Suprapubic skin (tissue), 4 donors: ENCODE measurements around the gene PIK3CD. TPM values are rescaled to one million over a fixed set of nuclear protein-coding genes. Genes with fewer than 3 reads are reported as not detected.

Experiments used
- DNase-seq, 2 donors: peaks; one replicate each; pipeline ENCODE4 v3.0.0-alpha.2; 2019; ENCODE audit warnings: low spot score in 2 of 2
- H3K27ac ChIP-seq: fragments of 200-600 bp; sonication (generic); one replicate; pipeline ENCODE4 v1.5.1; 2019
- H3K27me3 ChIP-seq: fragments of 200-600 bp; sonication (generic); one replicate; pipeline ENCODE4 v1.5.1; 2019
- H3K36me3 ChIP-seq: fragments of 200-600 bp; sonication (generic); one replicate; pipeline ENCODE4 v1.5.1; 2019
- H3K4me1 ChIP-seq: fragments of 200-600 bp; sonication (generic); one replicate; pipeline ENCODE4 v1.5.1; 2019
- H3K4me3 ChIP-seq: fragments of 200-600 bp; sonication (generic); one replicate; pipeline ENCODE4 v1.5.1; 2019; ENCODE audit warnings: mild to moderate bottlenecking
- H3K9me3 ChIP-seq: fragments of 200-600 bp; sonication (generic); one replicate; pipeline ENCODE4 v1.5.1; 2019
- CTCF ChIP-seq, 2 donors: fragments of 200-600 bp in 1 of 2; fragments of 450-650 bp in 1 of 2; sonication (generic) in 1 of 2; IDR thresholded peaks; one replicate each; pipeline ENCODE4 v1.5.1; 2016 to 2019; ENCODE audit warnings: antibody characterized with exemption in 2 of 2, mild to moderate bottlenecking in 1 of 2, moderate library complexity in 1 of 2
- EP300 ChIP-seq: sonication (generic); formaldehyde crosslinking; IDR thresholded peaks from one replicate; pipeline ENCODE4 v1.6.1; 2017; ENCODE audit warnings: antibody characterized with exemption
- POLR2A ChIP-seq, 2 donors: fragments of 450-650 bp; IDR thresholded peaks; one replicate each; pipeline ENCODE4 v1.6.1; 2017; ENCODE audit warnings: antibody characterized with exemption in 2 of 2, mild to moderate bottlenecking in 2 of 2, moderate library complexity in 2 of 2
- POLR2AphosphoS5 ChIP-seq, 3 donors: sonication (generic); formaldehyde crosslinking; IDR thresholded peaks; one replicate each; pipeline ENCODE4 v1.6.1; 2017; ENCODE audit warnings: antibody characterized with exemption in 3 of 3
- WGBS: methylation state at CpG from one replicate; pipeline ENCODE4 v1.1.5; 2018; 5-methylcytosine and 5-hydroxymethylcytosine counted together
- total RNA-seq, 4 donors: library from RNA; depleted of rRNA; stranded (reverse); fragments of >200 nt; gene quantifications; one replicate each; pipeline ENCODE4 v1.1.0, GENCODE V29; 2016

PIK3CD gene
- total RNA-seq, 4 donors from 2014 or later: 4.0 to 8.6 (median 6.4) TPM

GRCh38 chr1:9751971-9752370, 100.4 kb downstream of the PIK3CD start:
- Histone ChIP-seq H3K9me3 (no peaks in the 10 kb centered on the region), H3K4me1 (peaks cover 4% of the 10 kb centered on the region), H3K4me3 (no peak overlapping the region), H3K27ac (no peak overlapping the region), H3K36me3 (peaks cover 63% of the 10 kb centered on the region), H3K27me3 (no peaks in the 10 kb centered on the region)
- DNase-seq: no peak
- 56% methylated on average over 3 of the region's 3 CpGs for WGBS
- TF ChIP-seq POLR2A (IDR thresholded peaks at IDR 0.05) (no peak), EP300 (no peak), CTCF (IDR thresholded peaks at IDR 0.05) (no peak), POLR2AphosphoS5 (IDR thresholded peaks at IDR 0.05) (no peak)

GRCh38 chr1:9753121-9753531, 101.6 kb downstream of the PIK3CD start:
- DNase-seq: no peak
- H3K36me3 ChIP-seq: peaks cover 57% of the 10 kb centered on the region
- 73% methylated on average over 10 of the region's 12 CpGs for WGBS
- H3K27ac ChIP-seq: no peak overlapping the region
- no peak overlapping the region for H3K4me3 ChIP-seq
- TF ChIP-seq EP300 (no peak), CTCF (IDR thresholded peaks at IDR 0.05) (no peak), POLR2A (IDR thresholded peaks at IDR 0.05) (no peak), POLR2AphosphoS5 (IDR thresholded peaks at IDR 0.05) (no peak)
- no peaks in the 10 kb centered on the region for H3K27me3 ChIP-seq
- peaks cover 4% of the 10 kb centered on the region for H3K4me1 ChIP-seq
- no peaks in the 10 kb centered on the region for H3K9me3 ChIP-seq

GRCh38 chr1:9755441-9755995, 104.0 kb downstream of the PIK3CD start:
- DNase-seq: no peak
- no peak overlapping the region for H3K4me3 ChIP-seq
- 40% methylated on average over 10 of the region's 10 CpGs for WGBS
- H3K27me3 ChIP-seq: no peaks in the 10 kb centered on the region
- TF ChIP-seq EP300 (no peak), POLR2AphosphoS5 (IDR thresholded peaks at IDR 0.05) (no peak), POLR2A (IDR thresholded peaks at IDR 0.05) (no peak), CTCF (IDR thresholded peaks at IDR 0.05) (no peak)
- H3K4me1 ChIP-seq: peaks cover 7% of the 10 kb centered on the region
- H3K36me3 ChIP-seq: peaks cover 33% of the 10 kb centered on the region
- no peaks in the 10 kb centered on the region for H3K9me3 ChIP-seq
- H3K27ac ChIP-seq: no peak overlapping the region

- WGBS: 74% methylated on average over 10 of the region's 10 CpGs
- Histone ChIP-seq H3K27ac (no peak overlapping the region), H3K9me3 (no peaks in the 10 kb centered on the region)
These were observed 107.1 kb downstream of the PIK3CD start for GRCh38 chr1:9758559-9759121.

GRCh38 chr1:9759939-9760338, 108.4 kb downstream of the PIK3CD start:
- Histone ChIP-seq H3K27ac (no peak overlapping the region), H3K36me3 (peaks cover 10% of the 10 kb centered on the region), H3K4me1 (peaks cover 7% of the 10 kb centered on the region), H3K9me3 (no peaks in the 10 kb centered on the region), H3K27me3 (no peaks in the 10 kb centered on the region), H3K4me3 (no peak overlapping the region)
- no peak for TF ChIP-seq POLR2AphosphoS5 (IDR thresholded peaks at IDR 0.05)
- TF ChIP-seq CTCF (IDR thresholded peaks at IDR 0.05): no peak
- TF ChIP-seq EP300: no peak
- no peak for TF ChIP-seq POLR2A (IDR thresholded peaks at IDR 0.05)
- WGBS: 86% methylated on average over 2 of the region's 2 CpGs
- no peak for DNase-seq

More at GRCh38 chr1:9758559-9759121, 107.1 kb downstream of the PIK3CD start:
- no peak for TF ChIP-seq POLR2A (IDR thresholded peaks at IDR 0.05)
- Histone ChIP-seq H3K27me3 (no peaks in the 10 kb centered on the region), H3K36me3 (peaks cover 19% of the 10 kb centered on the region), H3K4me3 (no peak overlapping the region), H3K4me1 (peaks cover 7% of the 10 kb centered on the region)
- DNase-seq: no peak
